Measurements from ENCODE around the gene IQCE. TPM values are rescaled to one million over a fixed set of nuclear protein-coding genes. Genes with fewer than 3 reads are reported as not detected.

IQCE gene
- total and polyA plus RNA-seq, 10 of the 15 experiments (the other 5 are each of a cell fraction or from before 2014, with no cell fraction given) = 0.37 to 8.1 (median 3.7) TPM

DNA sequence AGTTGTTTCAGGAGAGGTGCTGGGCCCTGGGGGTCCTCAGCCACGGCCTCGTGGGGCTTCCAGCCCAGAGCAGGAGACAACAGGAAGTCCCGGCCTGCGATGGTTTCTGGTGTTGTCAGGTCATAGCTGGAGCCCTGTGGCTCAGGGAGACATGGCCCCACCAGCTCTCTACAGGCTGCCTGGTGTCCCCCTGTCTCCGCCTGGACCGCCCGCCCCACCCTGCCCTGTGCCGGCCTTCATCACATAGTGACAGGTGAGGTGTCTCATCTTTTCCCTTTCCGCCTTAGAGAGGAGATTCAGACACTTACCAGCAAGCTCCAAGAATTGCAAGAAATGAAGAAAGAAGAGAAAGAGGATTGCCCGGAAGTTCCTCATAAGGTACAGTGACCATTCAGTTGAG lies 35.8 kb downstream of the IQCE start:
- in situ Hi-C loops (cut with MboI) = no loop called here
- RAD21 ChIA-PET (ENCODE audit: unreplicated experiment) = no interaction called here
- BruUV-seq (replicated peaks) = no TSS peak

More for the DNA sequence above, 35.8 kb downstream of the IQCE start:
- Histone ChIP-seq H3K36me3 (ENCODE audit: control insufficient read depth in 2 of 2, insufficient read depth in 2 of 2, low read length in 1 of 2) (no peaks in the 10 kb centered on the region; a peak in 2 of 4 replicates), H3K4me3 (no peak overlapping the region), H4K20me1 (ENCODE audit: control insufficient read depth, insufficient read depth) (no peaks in the 10 kb centered on the region), H3K9ac (ENCODE audit: control insufficient read depth, insufficient read depth, low read length) (no peak overlapping the region), H3K27ac (ENCODE audit: control insufficient read depth, insufficient read depth) (no peak overlapping the region), H3K79me2 (ENCODE audit: control insufficient read depth, insufficient read depth, low read length) (no peaks in the 10 kb centered on the region), H3K9me3 (replicated peaks; ENCODE audit: control insufficient read depth, insufficient read depth, low read length) (no peaks in the 10 kb centered on the region), H3K4me2 (ENCODE audit: control insufficient read depth, insufficient read depth) (no peak overlapping the region), H3K27me3 (replicated peaks in 1 of 2; ENCODE audit: control insufficient read depth in 2 of 2, insufficient read depth in 2 of 2, low read length in 1 of 2) (no peaks in the 10 kb centered on the region), H3K4me1 (ENCODE audit: control insufficient read depth, insufficient read depth, low read length) (no peaks in the 10 kb centered on the region), H2AFZ (ENCODE audit: control insufficient read depth, low read depth, low read length) (no peak overlapping the region)
- 86% methylated on average over 10 of the region's 10 CpGs for WGBS (ENCODE audit: insufficient coverage, insufficient replicate concordance, low lambda C conversion rate, missing lambda C conversion rate)
- DNase-seq (ENCODE audit: low read depth, low spot score) = no peak
- intact Hi-C loops (cut with micrococcal nuclease; ENCODE audit: unreplicated experiment) = no loop called here
- ChIA-PET SMC1A (ENCODE audit: uncharacterized antibody, unreplicated experiment) (interaction anchor here (1.3 kb wide), 1 partner anchor 27 kb away, joined by 4 read pairs; no protein-coding TSS in a partner anchor), CTCF (no interaction called here), POLR2A (no interaction called here)
- ATAC-seq = no peak
- TF ChIP-seq MEF2B (IDR thresholded peaks at IDR 0.05; ENCODE audit: partially characterized antibody, poor library complexity, severe bottlenecking) (no peak), NR2C1 (IDR thresholded peaks at IDR 0.05) (no peak), STAT3 (IDR thresholded peaks at IDR 0.05; ENCODE audit: low read depth, low read length) (no peak), CREM (IDR thresholded peaks at IDR 0.05; ENCODE audit: low read depth) (no peak), RCOR1 (conservative IDR thresholded peaks at IDR 0.05; ENCODE audit: low read depth, low read length) (no peak), MEF2A (IDR thresholded peaks at IDR 0.05; ENCODE audit: insufficient read depth, low read depth, low read length) (no peak), BHLHE40 (IDR thresholded peaks at IDR 0.05; ENCODE audit: borderline replicate concordance in 1 of 2, low read depth in 2 of 2, low read length in 1 of 2) (no peak), EP300 (IDR thresholded peaks at IDR 0.05; ENCODE audit: borderline replicate concordance in 1 of 2, control insufficient read depth in 1 of 2, low read depth in 2 of 2, low read length in 2 of 2) (no peak), ZBED1 (IDR thresholded peaks at IDR 0.05; ENCODE audit: borderline replicate concordance) (no peak), SMAD1 (IDR thresholded peaks at IDR 0.05; ENCODE audit: low read depth, partially characterized antibody) (no peak)
- TF ChIP-seq, protein P1, sequence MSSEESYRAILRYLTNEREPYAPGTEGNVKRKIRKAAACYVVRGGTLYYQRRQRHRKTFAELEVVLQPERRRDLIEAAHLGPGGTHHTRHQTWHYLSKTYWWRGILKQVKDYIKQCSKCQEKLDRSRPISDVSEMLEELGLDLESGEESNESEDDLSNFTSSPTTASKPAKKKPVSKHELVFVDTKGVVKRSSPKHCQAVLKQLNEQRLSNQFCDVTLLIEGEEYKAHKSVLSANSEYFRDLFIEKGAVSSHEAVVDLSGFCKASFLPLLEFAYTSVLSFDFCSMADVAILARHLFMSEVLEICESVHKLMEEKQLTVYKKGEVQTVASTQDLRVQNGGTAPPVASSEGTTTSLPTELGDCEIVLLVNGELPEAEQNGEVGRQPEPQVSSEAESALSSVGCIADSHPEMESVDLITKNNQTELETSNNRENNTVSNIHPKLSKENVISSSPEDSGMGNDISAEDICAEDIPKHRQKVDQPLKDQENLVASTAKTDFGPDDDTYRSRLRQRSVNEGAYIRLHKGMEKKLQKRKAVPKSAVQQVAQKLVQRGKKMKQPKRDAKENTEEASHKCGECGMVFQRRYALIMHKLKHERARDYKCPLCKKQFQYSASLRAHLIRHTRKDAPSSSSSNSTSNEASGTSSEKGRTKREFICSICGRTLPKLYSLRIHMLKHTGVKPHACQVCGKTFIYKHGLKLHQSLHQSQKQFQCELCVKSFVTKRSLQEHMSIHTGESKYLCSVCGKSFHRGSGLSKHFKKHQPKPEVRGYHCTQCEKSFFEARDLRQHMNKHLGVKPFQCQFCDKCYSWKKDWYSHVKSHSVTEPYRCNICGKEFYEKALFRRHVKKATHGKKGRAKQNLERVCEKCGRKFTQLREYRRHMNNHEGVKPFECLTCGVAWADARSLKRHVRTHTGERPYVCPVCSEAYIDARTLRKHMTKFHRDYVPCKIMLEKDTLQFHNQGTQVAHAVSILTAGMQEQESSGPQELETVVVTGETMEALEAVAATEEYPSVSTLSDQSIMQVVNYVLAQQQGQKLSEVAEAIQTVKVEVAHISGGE (CRISPR knock-in tag; IDR thresholded peaks at IDR 0.05) = no peak
- TF ChIP-seq, protein P2, sequence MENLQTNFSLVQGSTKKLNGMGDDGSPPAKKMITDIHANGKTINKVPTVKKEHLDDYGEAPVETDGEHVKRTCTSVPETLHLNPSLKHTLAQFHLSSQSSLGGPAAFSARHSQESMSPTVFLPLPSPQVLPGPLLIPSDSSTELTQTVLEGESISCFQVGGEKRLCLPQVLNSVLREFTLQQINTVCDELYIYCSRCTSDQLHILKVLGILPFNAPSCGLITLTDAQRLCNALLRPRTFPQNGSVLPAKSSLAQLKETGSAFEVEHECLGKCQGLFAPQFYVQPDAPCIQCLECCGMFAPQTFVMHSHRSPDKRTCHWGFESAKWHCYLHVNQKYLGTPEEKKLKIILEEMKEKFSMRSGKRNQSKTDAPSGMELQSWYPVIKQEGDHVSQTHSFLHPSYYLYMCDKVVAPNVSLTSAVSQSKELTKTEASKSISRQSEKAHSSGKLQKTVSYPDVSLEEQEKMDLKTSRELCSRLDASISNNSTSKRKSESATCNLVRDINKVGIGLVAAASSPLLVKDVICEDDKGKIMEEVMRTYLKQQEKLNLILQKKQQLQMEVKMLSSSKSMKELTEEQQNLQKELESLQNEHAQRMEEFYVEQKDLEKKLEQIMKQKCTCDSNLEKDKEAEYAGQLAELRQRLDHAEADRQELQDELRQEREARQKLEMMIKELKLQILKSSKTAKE (IDR thresholded peaks at IDR 0.05; ENCODE audit: low read depth, poor library complexity, severe bottlenecking) = no peak
- TF ChIP-seq, protein P3, sequence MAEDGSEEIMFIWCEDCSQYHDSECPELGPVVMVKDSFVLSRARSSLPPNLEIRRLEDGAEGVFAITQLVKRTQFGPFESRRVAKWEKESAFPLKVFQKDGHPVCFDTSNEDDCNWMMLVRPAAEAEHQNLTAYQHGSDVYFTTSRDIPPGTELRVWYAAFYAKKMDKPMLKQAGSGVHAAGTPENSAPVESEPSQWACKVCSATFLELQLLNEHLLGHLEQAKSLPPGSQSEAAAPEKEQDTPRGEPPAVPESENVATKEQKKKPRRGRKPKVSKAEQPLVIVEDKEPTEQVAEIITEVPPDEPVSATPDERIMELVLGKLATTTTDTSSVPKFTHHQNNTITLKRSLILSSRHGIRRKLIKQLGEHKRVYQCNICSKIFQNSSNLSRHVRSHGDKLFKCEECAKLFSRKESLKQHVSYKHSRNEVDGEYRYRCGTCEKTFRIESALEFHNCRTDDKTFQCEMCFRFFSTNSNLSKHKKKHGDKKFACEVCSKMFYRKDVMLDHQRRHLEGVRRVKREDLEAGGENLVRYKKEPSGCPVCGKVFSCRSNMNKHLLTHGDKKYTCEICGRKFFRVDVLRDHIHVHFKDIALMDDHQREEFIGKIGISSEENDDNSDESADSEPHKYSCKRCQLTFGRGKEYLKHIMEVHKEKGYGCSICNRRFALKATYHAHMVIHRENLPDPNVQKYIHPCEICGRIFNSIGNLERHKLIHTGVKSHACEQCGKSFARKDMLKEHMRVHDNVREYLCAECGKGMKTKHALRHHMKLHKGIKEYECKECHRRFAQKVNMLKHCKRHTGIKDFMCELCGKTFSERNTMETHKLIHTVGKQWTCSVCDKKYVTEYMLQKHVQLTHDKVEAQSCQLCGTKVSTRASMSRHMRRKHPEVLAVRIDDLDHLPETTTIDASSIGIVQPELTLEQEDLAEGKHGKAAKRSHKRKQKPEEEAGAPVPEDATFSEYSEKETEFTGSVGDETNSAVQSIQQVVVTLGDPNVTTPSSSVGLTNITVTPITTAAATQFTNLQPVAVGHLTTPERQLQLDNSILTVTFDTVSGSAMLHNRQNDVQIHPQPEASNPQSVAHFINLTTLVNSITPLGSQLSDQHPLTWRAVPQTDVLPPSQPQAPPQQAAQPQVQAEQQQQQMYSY (CRISPR knock-in tag; IDR thresholded peaks at IDR 0.05) = no peak
- FAIRE-seq = no peak
